CD4-positive, alpha-beta T cell treated with Interleukin-21 for 1 hour (primary cell): ENCODE results near the gene PJA2.
A peak's percentile ranks its signal among the peaks of the same experiment; 100 is the strongest.

Experiments
- DNase-seq: peaks from one replicate; pipeline ENCODE4 v3.0.0-alpha.2; 2020

Gene PJA2

GRCh38 chr5:109408991-109409843 is 557 bp downstream of the PJA2 start:
- DNase-seq, result peak; percentile 87

- DNase-seq, result no peak
These were observed 1.9 kb downstream of the PJA2 start for GRCh38 chr5:109407913-109408312.

GRCh38 chr5:109406719-109407118 is 3.1 kb downstream of the PJA2 start:
- no peak for DNase-seq

- no peak for DNase-seq
These were observed 5.3 kb downstream of the PJA2 start for GRCh38 chr5:109404428-109404960.

GRCh38 chr5:109403469-109403868 is 6.3 kb downstream of the PJA2 start:
- no peak for DNase-seq

GRCh38 chr5:109399092-109399759 is 10.5 kb downstream of the PJA2 start:
- DNase-seq, result no peak

- DNase-seq, result no peak
These were observed 12.8 kb downstream of the PJA2 start for GRCh38 chr5:109396965-109397364.

- DNase-seq, result no peak
These were observed 15.0 kb downstream of the PJA2 start for GRCh38 chr5:109394806-109395205.

- DNase-seq, result no peak
These were observed 19.6 kb downstream of the PJA2 start for GRCh38 chr5:109390188-109390587.

GRCh38 chr5:109388407-109388806 is 21.4 kb downstream of the PJA2 start:
- no peak for DNase-seq

GRCh38 chr5:109387408-109387974 is 22.3 kb downstream of the PJA2 start:
- DNase-seq, result no peak

- no peak for DNase-seq
These were observed 31.7 kb downstream of the PJA2 start for GRCh38 chr5:109378095-109378494.

- peak; percentile 7 for DNase-seq
These were observed 35.1 kb downstream of the PJA2 start for GRCh38 chr5:109374625-109375024.

- DNase-seq, result no peak
These were observed 35.8 kb downstream of the PJA2 start for GRCh38 chr5:109373932-109374331.

GRCh38 chr5:109370343-109370742 is 39.4 kb downstream of the PJA2 start:
- no peak for DNase-seq

GRCh38 chr5:109365653-109366052 is 44.1 kb downstream of the PJA2 start:
- DNase-seq, result no peak

GRCh38 chr5:109364977-109365376 is 44.8 kb downstream of the PJA2 start:
- DNase-seq, result no peak

- DNase-seq, result no peak
These were observed 50.1 kb downstream of the PJA2 start for GRCh38 chr5:109359642-109360041.

- DNase-seq, result no peak
These were observed 52.0 kb downstream of the PJA2 start for GRCh38 chr5:109357807-109358206.

GRCh38 chr5:109354761-109355160 is 55.0 kb downstream of the PJA2 start:
- no peak for DNase-seq

- no peak for DNase-seq
These were observed 57.5 kb downstream of the PJA2 start for GRCh38 chr5:109351988-109352864.

- no peak for DNase-seq
These were observed 59.1 kb downstream of the PJA2 start for GRCh38 chr5:109350537-109351270.
